Measurements from ENCODE around the gene DCHS2. TPM values are rescaled to one million over a fixed set of nuclear protein-coding genes. Genes with fewer than 3 reads are reported as not detected.

Gene DCHS2
- total and polyA plus RNA-seq, 2 of the 8 experiments (the other 6 are each of a cell fraction or from before 2014, with no cell fraction given), result 0.54 to 2.6 TPM

DNA sequence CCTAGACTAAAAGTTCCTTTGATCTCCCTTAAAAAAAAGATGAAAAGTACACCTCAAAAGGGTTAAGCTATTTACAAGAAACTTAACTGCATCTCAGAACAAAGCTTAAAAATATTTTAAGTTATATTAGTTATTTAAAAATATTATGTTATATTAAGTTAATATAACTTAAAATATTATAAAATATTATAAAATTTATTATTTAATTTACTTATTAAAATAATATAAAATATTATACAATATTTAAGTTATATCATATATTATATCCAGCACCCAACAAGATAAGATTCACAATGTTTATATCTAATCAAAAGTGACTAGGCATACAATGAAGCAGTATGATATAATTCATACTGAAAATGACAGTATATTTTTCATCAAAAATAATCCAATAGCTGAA lies 296.9 kb downstream of the DCHS2 start:
- H3K9me3 ChIP-seq (ENCODE audit: insufficient read depth in 2 of 2, low read depth in 1 of 2, low read length in 1 of 2), result peaks cover 0 to 2% of the 10 kb centered on the region in 2 experiments; a peak in 1 of 4 replicates

More for the DNA sequence above, 296.9 kb downstream of the DCHS2 start:
- H3K27ac ChIP-seq (ENCODE audit: low read depth, low read length), result no peak overlapping the region
- H2AK5ac ChIP-seq (ENCODE audit: low read depth, low read length), result no peak overlapping the region
- no peak overlapping the region for H3K4me2 ChIP-seq (ENCODE audit: insufficient read depth in 1 of 2, low read depth in 2 of 2, low read length in 2 of 2)
- H4K8ac ChIP-seq (ENCODE audit: extremely low read depth, insufficient read depth, low read length), result no peak overlapping the region
- no peak overlapping the region for H3K56ac ChIP-seq (replicated peaks; ENCODE audit: insufficient read length, low read depth, low read length)
- H3K36me3 ChIP-seq (ENCODE audit: control insufficient read depth in 2 of 4, insufficient read depth in 4 of 4, low read length in 3 of 4), result no peaks in the 10 kb centered on the region
- no peaks in the 10 kb centered on the region for H3K27me3 ChIP-seq (replicated peaks in 1 of 4; ENCODE audit: control insufficient read depth in 3 of 4, extremely low read depth in 1 of 4, insufficient read depth in 3 of 4, low read length in 3 of 4)
- H3K4me3 ChIP-seq (ENCODE audit: extremely low read depth in 1 of 4, insufficient read depth in 2 of 4, low read depth in 3 of 4, low read length in 4 of 4), result no peak overlapping the region
- POLR2A ChIA-PET (ENCODE audit: partially characterized antibody), result no interaction called here
- CTCF ChIA-PET (ENCODE audit: partially characterized antibody), result interaction anchor here (0.6 to 1.1 kb wide), 2 partner anchors 15 to 840 kb away, joined by 3 to 4 read pairs; no protein-coding TSS in a partner anchor
- no peak overlapping the region for H3K23ac ChIP-seq (ENCODE audit: insufficient read length)
- no peak overlapping the region for H2BK12ac ChIP-seq (ENCODE audit: low read depth, low read length)
- no peak overlapping the region for H3K4ac ChIP-seq (replicated peaks; ENCODE audit: insufficient read length, low read depth, low read length)
- H4K20me1 ChIP-seq (replicated peaks in 1 of 2; ENCODE audit: control insufficient read depth in 1 of 2, insufficient read depth in 2 of 2, low read length in 2 of 2), result no peaks in the 10 kb centered on the region
- H2BK20ac ChIP-seq (ENCODE audit: low read length), result no peak overlapping the region
- H2BK120ac ChIP-seq (replicated peaks; ENCODE audit: low read depth, low read length), result no peak overlapping the region
- no peaks in the 10 kb centered on the region for H3K23me2 ChIP-seq (ENCODE audit: low read depth, low read length)
- no peaks in the 10 kb centered on the region for H3K79me1 ChIP-seq (ENCODE audit: low read depth, low read length)
- no peak overlapping the region for H2BK15ac ChIP-seq (ENCODE audit: low read length)
- H4K91ac ChIP-seq (replicated peaks; ENCODE audit: insufficient read length, low read length), result no peak overlapping the region
- no peak overlapping the region for H3K14ac ChIP-seq (ENCODE audit: insufficient read length)
- H3K9ac ChIP-seq (replicated peaks in 1 of 4; ENCODE audit: extremely low read depth in 1 of 4, low read depth in 3 of 4, low read length in 3 of 4), result no peak overlapping the region
- H4K5ac ChIP-seq (ENCODE audit: insufficient read length, low read depth, low read length), result no peak overlapping the region
- no peak overlapping the region for H3K18ac ChIP-seq (ENCODE audit: extremely low read depth, low read length)
- H2BK5ac ChIP-seq (ENCODE audit: low read depth, low read length), result no peak overlapping the region
- no peak overlapping the region for H2AFZ ChIP-seq (ENCODE audit: low read length)
- DNase-seq (ENCODE audit: low read depth in 1 of 2, low spot score in 2 of 2) (no peak), FAIRE-seq (no peak)
- TF ChIP-seq SIX5 (IDR thresholded peaks at IDR 0.05; ENCODE audit: low read depth, low read length) (no peak), E2F6 (IDR thresholded peaks at IDR 0.05) (no peak)
- no peaks in the 10 kb centered on the region for H3K79me2 ChIP-seq (ENCODE audit: control insufficient read depth in 1 of 2, insufficient read depth in 2 of 2, low read length in 2 of 2)
- no peaks in the 10 kb centered on the region for H3K4me1 ChIP-seq (replicated peaks in 1 of 4; ENCODE audit: control insufficient read depth in 3 of 4, insufficient read depth in 4 of 4, low read length in 3 of 4)

Measured in H1 (cell line).